ENCODE measurements around the gene CAMKMT. TPM values are rescaled to one million over a fixed set of nuclear protein-coding genes. Genes with fewer than 3 reads are reported as not detected.

CAMKMT gene
- total RNA-seq, 1 experiment from 2014 or later, result 17.4 TPM

GRCh38 chr2:44543773-44544725, 182.3 kb downstream of the CAMKMT start:
- Histone ChIP-seq H4K20me1 (ENCODE audit: control insufficient read depth, insufficient read depth, insufficient read length) (no peaks in the 10 kb centered on the region), H3K14ac (ENCODE audit: insufficient read depth, low read length) (no peak overlapping the region; the same call in 1 of the 2 replicates), H2AFZ (ENCODE audit: low read length) (no peak overlapping the region), H3K18ac (ENCODE audit: insufficient read length, low read depth, low read length) (peak overlapping the region; percentile 50), H2BK12ac (ENCODE audit: insufficient read length, low read depth, low read length) (no peak overlapping the region), H2BK15ac (ENCODE audit: low read depth, low read length) (no peak overlapping the region), H2BK5ac (ENCODE audit: insufficient read length, low read length) (no peak overlapping the region), H3K4me1 (ENCODE audit: insufficient read depth, low read length) (peaks cover 15% of the 10 kb centered on the region; the same call in 1 of the 2 replicates), H4K5ac (ENCODE audit: insufficient read length, low read depth, low read length) (no peak overlapping the region), H3T11ph (ENCODE audit: low read length) (peak overlapping the region; percentile 85), H2BK20ac (ENCODE audit: low read depth, low read length, poor library complexity, severe bottlenecking) (no peak overlapping the region), H4K8ac (replicated peaks; ENCODE audit: insufficient read length, low read depth, low read length) (no peak overlapping the region), H3K56ac (ENCODE audit: insufficient read length, low read depth, low read length) (no peak overlapping the region), H2AK5ac (ENCODE audit: insufficient read length, low read length) (no peak overlapping the region), H3K9ac (ENCODE audit: extremely low read depth, insufficient read length, low read length) (no peak overlapping the region), H4K91ac (ENCODE audit: insufficient read length, low read depth, low read length) (no peak overlapping the region), H3K23ac (ENCODE audit: insufficient read length, low read depth, low read length) (no peak overlapping the region), H3K9me3 (ENCODE audit: control insufficient read depth, low read depth, low read length) (no peaks in the 10 kb centered on the region), H3K27me3 (ENCODE audit: insufficient read depth, low read length) (no peaks in the 10 kb centered on the region), H3K79me1 (ENCODE audit: insufficient read depth, low read depth, low read length, poor library complexity, severe bottlenecking) (no peaks in the 10 kb centered on the region), H3K4ac (ENCODE audit: low read depth, low read length) (no peak overlapping the region), H3K4me2 (ENCODE audit: insufficient read depth, insufficient read length, low read length) (no peak overlapping the region), H2BK120ac (ENCODE audit: low read depth, low read length, poor library complexity, severe bottlenecking) (peak overlapping the region; percentile 90), H3K27ac (ENCODE audit: insufficient read length, low read depth, low read length) (peak overlapping the region; percentile 54), H3K79me2 (ENCODE audit: insufficient read depth, low read length) (no peaks in the 10 kb centered on the region), H3K23me2 (ENCODE audit: insufficient read length, low read depth, low read length, poor library complexity, severe bottlenecking) (no peaks in the 10 kb centered on the region)
- Mint-ChIP-seq H3K4me1 (peaks cover 66% of the 10 kb centered on the region in 2 experiments), H3K27ac (peak overlapping the region; percentile 82 to 99 (median 99); a peak in 6 of 7 replicates), H3K4me3 (peak overlapping the region; percentile 12 to 58; a peak in 3 of 5 replicates), H3K27me3 (ENCODE audit: low read depth) (no peaks in the 10 kb centered on the region), H3K9me3 (no peaks in the 10 kb centered on the region), H3K36me3 (ENCODE audit: insufficient read depth in 1 of 3, low read depth in 3 of 3) (no peaks in the 10 kb centered on the region; a peak in 1 of 7 replicates)
- WGBS (ENCODE audit: extremely low coverage, insufficient read length, low lambda C conversion rate), result no CpG with 5 or more reads among the region's 2 CpGs
- DNase-seq, result peak; percentile 35
- TF ChIP-seq CTCF (conservative IDR thresholded peaks at IDR 0.05), result no peak

Data from H9 (cell line).